ENCODE results near the gene HHEX. TPM values are rescaled to one million over a fixed set of nuclear protein-coding genes. Genes with fewer than 3 reads are reported as not detected.

Gene HHEX
- total and polyA plus RNA-seq, 12 donors: 1.8 to 8.7 (median 4.3) TPM

DNA sequence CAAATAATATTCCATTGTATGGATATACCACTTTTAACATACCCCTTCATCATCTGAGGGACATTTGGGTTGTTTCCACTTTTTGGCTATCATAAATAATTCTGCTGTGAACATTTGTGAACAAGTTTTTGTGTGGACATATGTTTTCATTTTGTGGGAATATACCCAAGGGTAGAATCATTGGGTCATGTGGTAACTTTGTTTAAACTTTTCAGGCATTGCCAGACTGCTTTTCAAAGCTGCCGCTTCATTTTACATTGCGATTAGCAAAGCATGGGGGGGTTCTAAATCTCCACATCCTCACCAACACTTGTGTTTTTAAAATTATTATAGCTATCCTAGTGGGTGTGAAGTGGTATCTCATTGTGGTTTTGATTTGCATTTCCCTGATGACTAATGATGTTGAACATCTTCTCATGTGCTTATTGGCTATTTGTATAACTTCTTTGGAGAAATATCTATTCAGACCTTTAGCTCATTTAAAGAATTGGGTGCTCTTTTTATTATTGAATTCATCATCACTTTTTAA lies 8.4 kb upstream of the HHEX start:
- H3K27me3 ChIP-seq: peaks cover 0 to 4% (median 0%) of the 10 kb centered on the region in 7 donors
- ATAC-seq (no peak), DNase-seq (no peak)
- 91 to 93% methylated on average over 2 of the region's 2 CpGs for WGBS, 2 donors
- intact Hi-C loops (cut with DNase I): loop anchor here in 2 of 10 donors (5.0 to 10.0 kb wide), 2 partner anchors 84 to 157 kb away; no protein-coding TSS in a partner anchor
- peaks cover 0 to 24% (median 7%) of the 10 kb centered on the region in 11 donors for H3K9me3 ChIP-seq
- H3K36me3 ChIP-seq: no peaks in the 10 kb centered on the region
- H3K27ac ChIP-seq: no peak overlapping the region
- H3K4me3 ChIP-seq: no peak overlapping the region
- H3K4me1 ChIP-seq: peaks cover 0 to 3% (median 0%) of the 10 kb centered on the region in 9 donors
- TF ChIP-seq, protein P1, sequence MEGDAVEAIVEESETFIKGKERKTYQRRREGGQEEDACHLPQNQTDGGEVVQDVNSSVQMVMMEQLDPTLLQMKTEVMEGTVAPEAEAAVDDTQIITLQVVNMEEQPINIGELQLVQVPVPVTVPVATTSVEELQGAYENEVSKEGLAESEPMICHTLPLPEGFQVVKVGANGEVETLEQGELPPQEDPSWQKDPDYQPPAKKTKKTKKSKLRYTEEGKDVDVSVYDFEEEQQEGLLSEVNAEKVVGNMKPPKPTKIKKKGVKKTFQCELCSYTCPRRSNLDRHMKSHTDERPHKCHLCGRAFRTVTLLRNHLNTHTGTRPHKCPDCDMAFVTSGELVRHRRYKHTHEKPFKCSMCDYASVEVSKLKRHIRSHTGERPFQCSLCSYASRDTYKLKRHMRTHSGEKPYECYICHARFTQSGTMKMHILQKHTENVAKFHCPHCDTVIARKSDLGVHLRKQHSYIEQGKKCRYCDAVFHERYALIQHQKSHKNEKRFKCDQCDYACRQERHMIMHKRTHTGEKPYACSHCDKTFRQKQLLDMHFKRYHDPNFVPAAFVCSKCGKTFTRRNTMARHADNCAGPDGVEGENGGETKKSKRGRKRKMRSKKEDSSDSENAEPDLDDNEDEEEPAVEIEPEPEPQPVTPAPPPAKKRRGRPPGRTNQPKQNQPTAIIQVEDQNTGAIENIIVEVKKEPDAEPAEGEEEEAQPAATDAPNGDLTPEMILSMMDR (IDR thresholded peaks at IDR 0.05): no peak

DNA sequence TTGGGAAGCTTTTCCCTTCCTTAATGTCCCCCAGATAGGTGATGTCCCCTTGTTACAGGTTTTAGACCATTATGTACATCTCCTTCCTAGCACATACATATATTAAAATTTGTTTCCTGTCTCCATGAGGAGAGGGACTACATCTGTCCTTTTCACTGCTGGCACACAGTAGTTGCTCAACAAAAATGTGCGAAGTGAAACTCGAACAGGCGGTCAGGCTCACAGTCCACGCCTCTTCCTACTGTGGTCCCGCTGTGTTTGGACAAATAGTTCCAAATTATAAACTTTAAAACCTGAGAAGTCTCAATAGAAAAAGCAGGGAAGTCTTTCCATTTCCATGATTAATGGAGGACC lies 1.2 kb upstream of the HHEX start:
- TF ChIP-seq, protein P1 (IDR thresholded peaks at IDR 0.05): no peak
- peaks cover 0 to 35% (median 22%) of the 10 kb centered on the region in 9 donors for H3K4me1 ChIP-seq
- intact Hi-C loops (cut with DNase I): loop anchor here in 1 of 10 donors (10.0 kb wide), 1 partner anchor 164 kb away; no protein-coding TSS in a partner anchor
- H3K4me3 ChIP-seq: peak overlapping the region; percentile 59 to 78 (median 67)
- H3K27me3 ChIP-seq: peaks cover 0 to 54% (median 46%) of the 10 kb centered on the region in 7 donors
- H3K27ac ChIP-seq: peak overlapping the region in 1 of 10 donors; percentile 83
- WGBS, 2 donors: 58 to 65% methylated on average over 5 of the region's 5 CpGs
- ATAC-seq (no peak), DNase-seq (no peak)
- peaks cover 0 to 24% (median 7%) of the 10 kb centered on the region in 11 donors for H3K9me3 ChIP-seq
- H3K36me3 ChIP-seq: peaks cover 0 to 16% (median 0%) of the 10 kb centered on the region in 9 donors

DNA sequence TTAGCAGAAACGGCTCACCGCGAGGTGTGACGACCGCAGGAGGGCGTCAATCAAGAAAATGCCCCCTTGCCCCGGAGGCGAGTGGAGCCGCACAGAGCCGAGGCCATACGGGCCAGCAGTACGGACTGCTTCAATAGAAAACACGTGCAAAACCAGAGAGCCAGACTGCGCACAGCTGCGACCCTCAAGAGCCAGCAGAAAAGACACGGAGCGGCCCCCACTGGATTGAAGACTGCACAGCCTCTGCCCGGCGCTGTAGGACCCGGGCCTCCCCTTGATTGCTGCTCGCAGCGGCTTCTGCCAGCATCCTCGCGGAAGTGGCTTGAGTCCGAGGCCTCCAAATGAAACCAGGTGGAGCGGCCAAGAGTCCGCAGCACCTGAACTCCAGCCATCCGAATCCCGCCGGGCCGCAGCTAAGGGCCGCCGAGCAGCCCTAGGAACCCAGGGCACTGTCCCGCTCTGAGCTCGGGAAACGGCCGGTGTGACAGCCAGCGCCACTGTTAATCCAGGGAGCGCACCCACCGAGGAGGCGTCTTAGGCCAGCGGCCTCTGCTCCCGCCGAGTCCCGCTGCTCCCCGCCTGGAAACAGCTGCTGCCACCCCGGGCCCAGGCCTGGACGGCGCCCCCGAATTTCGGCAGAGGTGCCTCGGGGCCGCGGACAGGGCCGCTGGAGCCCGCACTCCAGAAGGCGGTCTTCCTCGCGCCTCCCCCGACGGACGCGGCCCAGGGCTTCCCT lies 660 bp upstream of the HHEX start:
- TF ChIP-seq, protein P1 (IDR thresholded peaks at IDR 0.05): peak in 3 of 9 donors; percentile 5 to 18 (median 12)
- 2 to 5% methylated on average over 63 of the region's 63 CpGs for WGBS, 2 donors

DNA sequence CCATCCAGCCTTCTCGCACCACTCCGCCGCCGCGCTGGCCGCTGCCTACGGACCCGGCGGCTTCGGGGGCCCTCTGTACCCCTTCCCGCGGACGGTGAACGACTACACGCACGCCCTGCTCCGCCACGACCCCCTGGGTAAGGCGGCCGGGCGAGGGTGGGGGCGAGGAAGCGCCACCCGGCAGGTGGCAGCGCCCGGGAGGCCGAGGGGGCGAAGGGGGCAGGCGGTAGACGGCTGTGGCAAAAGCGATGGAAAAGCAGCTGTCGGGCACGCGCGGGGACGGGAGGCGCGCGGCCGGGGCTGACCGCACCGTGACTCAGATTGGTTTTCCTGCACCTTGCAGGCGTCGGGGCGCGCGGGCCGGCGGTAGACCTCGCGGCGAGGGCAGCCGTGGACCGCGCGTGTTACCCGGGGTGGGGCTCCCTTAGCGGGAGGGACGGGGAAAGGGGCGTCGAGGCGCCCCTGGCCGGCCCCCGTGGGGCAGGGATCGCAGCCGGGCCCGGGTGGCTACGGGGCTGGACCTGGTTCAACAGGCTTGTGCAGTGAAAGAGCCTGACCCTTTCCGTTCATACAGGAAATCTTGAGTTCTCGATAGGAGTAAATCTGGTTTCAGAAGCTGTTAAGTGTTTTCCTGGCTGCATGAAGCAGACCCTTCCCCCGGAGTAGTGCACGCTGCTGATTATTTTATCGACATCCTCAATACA lies 608 bp downstream of the HHEX start:
- Histone ChIP-seq H3K36me3 (peaks cover 0 to 34% (median 5%) of the 10 kb centered on the region in 9 donors), H3K9me3 (peaks cover 0 to 12% (median 5%) of the 10 kb centered on the region in 11 donors), H3K4me1 (peaks cover 0 to 42% (median 25%) of the 10 kb centered on the region in 9 donors), H3K27ac (peak overlapping the region; percentile 75 to 95 (median 94)), H3K4me3 (peak overlapping the region; percentile 60 to 78 (median 67)), H3K27me3 (peaks cover 0 to 73% (median 58%) of the 10 kb centered on the region in 7 donors)
- DNase-seq (peak; percentile 67 to 68), ATAC-seq (peak; percentile 45 to 80 (median 68))
- intact Hi-C loops (cut with DNase I): loop anchor here in 7 of 10 donors (2.0 to 10.0 kb wide), 9 partner anchors 66 to 187 kb away; partner anchors contain the start of gene EXOC6 (in 1 of the 7)
- TF ChIP-seq, protein P1 (IDR thresholded peaks at IDR 0.05): peak in 1 of 9 donors; percentile 3
- 2% methylated on average over 54 to 73 of the region's 73 CpGs for WGBS, 2 donors

More for the DNA sequence above, 660 bp upstream of the HHEX start:
- peak overlapping the region in 9 of 10 donors; percentile 40 to 95 (median 83) for H3K27ac ChIP-seq
- H3K9me3 ChIP-seq: peaks cover 0 to 22% (median 7%) of the 10 kb centered on the region in 11 donors
- DNase-seq (peak; percentile 11 to 33), ATAC-seq (peak; percentile 2 to 20 (median 10))
- peaks cover 0 to 22% (median 0%) of the 10 kb centered on the region in 9 donors for H3K36me3 ChIP-seq
- H3K4me3 ChIP-seq: peak overlapping the region; percentile 59 to 78 (median 67)
- H3K27me3 ChIP-seq: peaks cover 0 to 60% (median 50%) of the 10 kb centered on the region in 7 donors
- H3K4me1 ChIP-seq: peaks cover 0 to 40% (median 22%) of the 10 kb centered on the region in 9 donors
- intact Hi-C loops (cut with DNase I): loop anchor here in 1 of 10 donors (10.0 kb wide), 1 partner anchor 164 kb away; no protein-coding TSS in a partner anchor

Data from heart right ventricle (tissue), 16 donors.